HG02623 (cell line): ENCODE data around the gene TMEM87A.
"Not testable (repeated sequence)": the region's sequence is repeated elsewhere in the genome, so short reads cannot be mapped to it uniquely, and the experiment has no call there.

Experiments
- ATAC-seq: cut with Tn5 transposase; IDR thresholded peaks from one replicate; pipeline ENCODE4 v1.9.1; 2021; ENCODE audit warnings: moderate library complexity; ENCODE audit not compliant: unreplicated experiment

The TMEM87A gene

GRCh38 chr15:42272939-42273899, at the start of gene TMEM87A, which contains the start of gene GANC:
TSS of gene TMEM87A (minus strand) at chr15:42273433. CDS start at chr15:42273398, 35 bp downstream.
TSS of gene GANC (plus strand) at chr15:42273201. CDS start at chr15:42274482, 1,281 bp downstream.
- peak; percentile 78 for ATAC-seq

- no peak for ATAC-seq
Measured at GRCh38 chr15:42319206-42319605, 46.0 kb upstream of the TMEM87A start.

GRCh38 chr15:42316282-42316805, 43.1 kb upstream of the TMEM87A start:
- not testable (repeated sequence) for ATAC-seq

GRCh38 chr15:42315521-42315920, 42.3 kb upstream of the TMEM87A start:
- ATAC-seq: no peak

GRCh38 chr15:42314818-42315217, 41.6 kb upstream of the TMEM87A start:
- ATAC-seq: no peak

GRCh38 chr15:42313463-42313862, 40.2 kb upstream of the TMEM87A start:
- no peak for ATAC-seq

- no peak for ATAC-seq
Measured at GRCh38 chr15:42306681-42307080, 33.4 kb upstream of the TMEM87A start.

- ATAC-seq: not testable (repeated sequence)
Measured at GRCh38 chr15:42301004-42301403, 27.8 kb upstream of the TMEM87A start.

- ATAC-seq: no peak
Measured at GRCh38 chr15:42289166-42289565, 15.9 kb upstream of the TMEM87A start.

- ATAC-seq: no peak
Measured at GRCh38 chr15:42287931-42288330, 14.7 kb upstream of the TMEM87A start.

- ATAC-seq: no peak
Measured at GRCh38 chr15:42286445-42287029, 13.3 kb upstream of the TMEM87A start.

- no peak for ATAC-seq
Measured at GRCh38 chr15:42285034-42285433, 11.8 kb upstream of the TMEM87A start.

GRCh38 chr15:42284551-42284950, 11.3 kb upstream of the TMEM87A start:
- ATAC-seq: no peak

GRCh38 chr15:42283671-42284070, 10.4 kb upstream of the TMEM87A start:
- no peak for ATAC-seq

- ATAC-seq: no peak
Measured at GRCh38 chr15:42282926-42283325, 9.7 kb upstream of the TMEM87A start.

GRCh38 chr15:42282344-42282743, 9.1 kb upstream of the TMEM87A start:
- ATAC-seq: no peak

GRCh38 chr15:42279234-42279723, 6.0 kb upstream of the TMEM87A start:
- ATAC-seq: no peak

- no peak for ATAC-seq
Measured at GRCh38 chr15:42276762-42277161, 3.5 kb upstream of the TMEM87A start.

GRCh38 chr15:42275780-42276391, 2.7 kb upstream of the TMEM87A start:
- ATAC-seq: no peak

GRCh38 chr15:42274702-42274989, 1.4 kb upstream of the TMEM87A start:
- no peak for ATAC-seq
